HG03108 (cell line): ENCODE results near the gene PRDM11.

Experiments
- ATAC-seq: cut with Tn5 transposase; IDR thresholded peaks from one replicate; pipeline ENCODE4 v1.9.1; 2021; ENCODE audit warnings: moderate library complexity; ENCODE audit not compliant: unreplicated experiment

Gene PRDM11

GRCh38 chr11:45156741-45157140, 10.3 kb downstream of the PRDM11 start:
- ATAC-seq, result no peak

GRCh38 chr11:45157247-45158209, 11.1 kb downstream of the PRDM11 start:
- ATAC-seq, result no peak

GRCh38 chr11:45158210-45158731, 11.8 kb downstream of the PRDM11 start:
- no peak for ATAC-seq

- ATAC-seq, result no peak
Measured at GRCh38 chr11:45158891-45159605, 12.6 kb downstream of the PRDM11 start.

- no peak for ATAC-seq
Measured at GRCh38 chr11:45159781-45160365, 13.4 kb downstream of the PRDM11 start.

- no peak for ATAC-seq
Measured at GRCh38 chr11:45161252-45162063, 15.0 kb downstream of the PRDM11 start.

- ATAC-seq, result no peak
Measured at GRCh38 chr11:45162064-45162375, 15.6 kb downstream of the PRDM11 start.

- no peak for ATAC-seq
Measured at GRCh38 chr11:45162916-45163879, 16.8 kb downstream of the PRDM11 start.

GRCh38 chr11:45163956-45164575, 17.6 kb downstream of the PRDM11 start:
- ATAC-seq, result no peak

GRCh38 chr11:45165386-45165785, 18.9 kb downstream of the PRDM11 start:
- ATAC-seq, result no peak

GRCh38 chr11:45165806-45166603, 19.6 kb downstream of the PRDM11 start:
- no peak for ATAC-seq

- ATAC-seq, result no peak
Measured at GRCh38 chr11:45166604-45166897, 20.1 kb downstream of the PRDM11 start.

GRCh38 chr11:45167283-45167682, 20.8 kb downstream of the PRDM11 start:
- no peak for ATAC-seq

GRCh38 chr11:45168366-45169130, 22.1 kb downstream of the PRDM11 start:
- ATAC-seq, result no peak

- no peak for ATAC-seq
Measured at GRCh38 chr11:45169310-45170072, 23.1 kb downstream of the PRDM11 start.

- ATAC-seq, result no peak
Measured at GRCh38 chr11:45170484-45170883, 24.0 kb downstream of the PRDM11 start.

GRCh38 chr11:45171550-45171949, 25.1 kb downstream of the PRDM11 start:
- no peak for ATAC-seq
